Keratinocyte (primary cell): ENCODE results near the gene PTPRN2. TPM values are rescaled to one million over a fixed set of nuclear protein-coding genes. Genes with fewer than 3 reads are reported as not detected.
A peak's percentile ranks its signal among the peaks of the same experiment; 100 is the strongest.

ENCODE experiments used
- DNase-seq: peaks from one replicate; pipeline ENCODE4 v3.0.0-alpha.2; 2011; ENCODE audit warnings: low read depth, missing footprints, low spot score
- FAIRE-seq: peaks from 2 replicates; lab custom pipeline; 2011; peaks lifted over from hg19 to GRCh38; lab: Jason Lieb, UNC
- H2AFZ ChIP-seq: 2 replicates; pipeline ENCODE4 v1.6.0; 2012; ENCODE audit warnings: low read length, control low read depth, inconsistent platforms; ENCODE audit not compliant: control insufficient read depth
- H3K27ac ChIP-seq: 2 replicates; pipeline ENCODE4 v1.5.1; 2011; ENCODE audit warnings: low read length; ENCODE audit not compliant: control insufficient read depth, insufficient read depth
- H3K27me3 ChIP-seq: 3 replicates; pipeline ENCODE4 v1.6.0; 2011; ENCODE audit warnings: low read length; ENCODE audit not compliant: control insufficient read depth, insufficient read depth; ENCODE audit errors: extremely low read depth
- H3K36me3 ChIP-seq, 2 experiments: 2 replicates in 1 of 2; 3 replicates in 1 of 2; pipeline ENCODE4 v1.5.1; 2011; ENCODE audit warnings: low read length in 2 of 2, mild to moderate bottlenecking in 1 of 2; ENCODE audit not compliant: control insufficient read depth in 2 of 2, insufficient read depth in 2 of 2; ENCODE audit errors: extremely low read depth in 1 of 2
- H3K4me1 ChIP-seq: 3 replicates; pipeline ENCODE4 v1.5.1; 2011; ENCODE audit warnings: low read length; ENCODE audit not compliant: control insufficient read depth, insufficient read depth; ENCODE audit errors: extremely low read depth
- H3K4me2 ChIP-seq: 3 replicates; pipeline ENCODE4 v1.6.0; 2011; ENCODE audit warnings: low read depth, low read length; ENCODE audit not compliant: control insufficient read depth, insufficient read depth; ENCODE audit errors: extremely low read depth
- H3K4me3 ChIP-seq, 3 experiments: fragments of 200-600 bp in 1 of 3; sonication (generic) in 1 of 3; 2 replicates in 2 of 3; 3 replicates in 1 of 3; pipeline ENCODE4 v1.5.1; 2011 to 2016; ENCODE audit warnings: low read length in 3 of 3, mild to moderate bottlenecking in 3 of 3, control low read depth in 2 of 3, inconsistent platforms in 1 of 3, low read depth in 1 of 3, mixed read lengths in 1 of 3, mixed run types in 1 of 3, moderate library complexity in 1 of 3; ENCODE audit not compliant: control insufficient read depth in 2 of 3, insufficient read depth in 2 of 3; ENCODE audit errors: extremely low read depth in 1 of 3
- H3K79me2 ChIP-seq: 2 replicates; pipeline ENCODE4 v1.6.0; 2012; ENCODE audit warnings: low read length; ENCODE audit not compliant: control insufficient read depth, insufficient read depth
- H3K9ac ChIP-seq: 3 replicates; pipeline ENCODE4 v1.6.0; 2011; ENCODE audit warnings: low read length; ENCODE audit not compliant: control insufficient read depth, insufficient read depth; ENCODE audit errors: extremely low read depth
- H3K9me1 ChIP-seq: 3 replicates; pipeline ENCODE4 v1.6.0; 2011; ENCODE audit warnings: low read length; ENCODE audit not compliant: control insufficient read depth, insufficient read depth; ENCODE audit errors: extremely low read depth
- H3K9me3 ChIP-seq: 2 replicates; pipeline ENCODE4 v1.5.1; 2012; ENCODE audit warnings: low read depth, low read length; ENCODE audit not compliant: control insufficient read depth
- H4K20me1 ChIP-seq: 3 replicates; pipeline ENCODE4 v1.6.0; 2011; ENCODE audit warnings: low read length; ENCODE audit not compliant: control insufficient read depth, insufficient read depth; ENCODE audit errors: extremely low read depth
- CTCF ChIP-seq, 3 experiments: IDR thresholded peaks in 1 of 3; conservative IDR thresholded peaks in 1 of 3; optimal IDR thresholded peaks in 1 of 3; 2 replicates in 2 of 3; 3 replicates in 1 of 3; pipeline versions ENCODE3 to v1.5.1; 2011; ENCODE audit warnings: low read length in 3 of 3, mild to moderate bottlenecking in 3 of 3, moderate library complexity in 2 of 3, control low read depth in 1 of 3, inconsistent platforms in 1 of 3; ENCODE audit not compliant: insufficient read depth in 2 of 3; ENCODE audit errors: extremely low read depth in 1 of 3
- EZH2 ChIP-seq: IDR thresholded peaks from one replicate; pipeline ENCODE4 v1.6.1; 2012; ENCODE audit warnings: inconsistent platforms, mild to moderate bottlenecking, low read length, moderate library complexity
- dilution Hi-C: fragments of 300-500 bp; cut with MboI; formaldehyde crosslinking; loops from one replicate; pipeline ENCODE4 v1.7.0; 2020; ENCODE audit warnings: low sequenced_read_pairs; ENCODE audit not compliant: extremely low pct_ligation_motif_present
- polyA plus RNA-seq, 5 experiments: library from polyadenylated mRNA; depleted of rRNA in 3 of 5; stranded (reverse) in 3 of 5; stranded (forward) in 1 of 5; unstranded in 1 of 5; fragments of >200 nt; gene quantifications; 1 replicate in 1 of 5; 2 replicates in 3 of 5; 3 replicates in 1 of 5; pipeline versions ENCODE4 v1.2.1 to v1.2.3, GENCODE V29; 2011 to 2012; ENCODE audit warnings: missing spikeins in 2 of 5, low read depth in 1 of 5, low replicate concordance in 1 of 5

Gene PTPRN2
- polyA plus RNA-seq, 1 donor (not counting 4 experiments of a cell fraction or from before 2014, with no cell fraction given) = not detected

- Histone ChIP-seq H3K79me2 (no peaks in the 10 kb centered on the region), H3K4me3 (no peak overlapping the region), H2AFZ (no peak overlapping the region), H3K4me1 (no peaks in the 10 kb centered on the region), H4K20me1 (no peaks in the 10 kb centered on the region), H3K4me2 (no peak overlapping the region), H3K9me3 (no peaks in the 10 kb centered on the region), H3K27ac (no peak overlapping the region), H3K36me3 (no peaks in the 10 kb centered on the region), H3K9ac (no peak overlapping the region), H3K27me3 (peaks cover 78% of the 10 kb centered on the region), H3K9me1 (no peaks in the 10 kb centered on the region)
- FAIRE-seq (no peak), DNase-seq (no peak)
- dilution Hi-C loops = no loop called here
- no peak for TF ChIP-seq CTCF (optimal IDR thresholded peaks at IDR 0.05 in 1 of 3, IDR thresholded peaks at IDR 0.05 in 1 of 3, conservative IDR thresholded peaks at IDR 0.05 in 1 of 3; ENCODE audit: extremely low read depth in 1 of 3, insufficient read depth in 2 of 3, low read length in 3 of 3)
- peak; percentile 57 for TF ChIP-seq EZH2
Observed at GRCh38 chr7:157690058-157690832, 897.4 kb downstream of the PTPRN2 start.

DNA sequence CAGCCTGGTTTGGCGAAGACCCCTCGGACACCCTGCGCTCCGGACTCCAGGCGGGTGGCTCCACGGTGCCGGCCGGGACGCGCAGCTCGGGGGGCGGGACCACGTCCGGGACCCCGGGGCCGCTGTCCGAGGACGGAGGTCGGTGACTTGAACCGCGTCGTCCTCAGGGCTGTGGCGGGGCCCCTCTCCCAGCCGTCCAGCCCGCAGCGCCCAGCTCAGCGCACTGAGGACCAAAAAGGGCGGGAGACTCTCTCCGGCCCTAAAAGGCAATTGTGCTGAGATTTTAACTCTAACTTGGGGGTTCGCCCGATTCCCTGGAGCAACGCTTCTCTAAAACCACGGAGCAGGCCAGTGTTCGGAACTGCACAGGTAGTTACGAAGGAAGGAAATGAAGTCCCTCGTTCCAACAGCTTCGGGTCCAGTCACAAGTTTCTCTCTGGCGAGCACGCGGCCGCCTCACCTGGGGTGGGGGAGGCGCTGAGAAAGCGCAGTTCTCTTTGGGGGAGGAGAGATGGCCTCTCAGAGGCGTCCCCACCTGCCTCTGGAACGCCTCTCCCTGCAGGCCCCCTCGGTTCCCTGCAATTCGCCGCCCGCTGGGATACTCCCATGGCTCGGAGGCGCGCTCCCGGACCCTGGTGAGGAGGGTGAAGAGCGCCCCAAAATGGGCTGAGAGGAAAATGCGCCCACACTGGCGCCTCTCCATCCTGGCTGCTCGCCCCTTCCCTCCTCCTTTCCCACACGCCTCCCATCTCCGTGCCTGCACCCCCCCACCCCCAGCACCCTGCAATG, 898.2 kb downstream of the PTPRN2 start:
- Histone ChIP-seq H3K4me2 (no peak overlapping the region), H3K9ac (no peak overlapping the region), H3K9me3 (no peaks in the 10 kb centered on the region), H3K4me1 (no peaks in the 10 kb centered on the region), H4K20me1 (no peaks in the 10 kb centered on the region), H3K27me3 (peaks cover 82% of the 10 kb centered on the region), H3K36me3 (no peaks in the 10 kb centered on the region), H3K79me2 (no peaks in the 10 kb centered on the region), H3K27ac (no peak overlapping the region), H2AFZ (no peak overlapping the region), H3K4me3 (no peak overlapping the region), H3K9me1 (no peaks in the 10 kb centered on the region)
- dilution Hi-C loops = no loop called here
- DNase-seq (no peak), FAIRE-seq (no peak)
- TF ChIP-seq EZH2 (peak; percentile 14), CTCF (optimal IDR thresholded peaks at IDR 0.05 in 1 of 3, IDR thresholded peaks at IDR 0.05 in 1 of 3, conservative IDR thresholded peaks at IDR 0.05 in 1 of 3; ENCODE audit: extremely low read depth in 1 of 3, insufficient read depth in 2 of 3, low read length in 3 of 3) (no peak)
